Activated CD8-positive, alpha-beta T cell treated with anti-CD3 and anti-CD28 coated beads for 36 hours (primary cell): ENCODE measurements around the gene CTTNBP2. TPM values are rescaled to one million over a fixed set of nuclear protein-coding genes. Genes with fewer than 3 reads are reported as not detected.

ENCODE experiments used
- ATAC-seq: fragments of 200-7000 bp; cut with Tn5 transposase; one replicate; pipeline ENCODE4 v1.10.0; 2021; ENCODE audit warnings: mild to moderate bottlenecking, moderate library complexity
- CTCF ChIA-PET: fragments of 350-600 bp; sonication (Branson Sonifier 250); formaldehyde crosslinking; loops from one replicate; lab custom pipeline; 2021; ENCODE audit warnings: antibody characterized with exemption; lab: Charles Lee
- POLR2A ChIA-PET: fragments of 350-600 bp; sonication (Branson Sonifier 250); formaldehyde crosslinking; loops from one replicate; lab custom pipeline; 2021; ENCODE audit warnings: antibody characterized with exemption; lab: Charles Lee
- DNase-seq: peaks from one replicate; pipeline ENCODE4 v3.0.0-alpha.2; 2020
- H3K27ac Mint-ChIP-seq: one replicate; pipeline ENCODE4 v1.8.0; 2021; ENCODE audit warnings: mild to moderate bottlenecking, mixed read lengths
- H3K27me3 Mint-ChIP-seq: one replicate; pipeline ENCODE4 v1.8.0; 2021; ENCODE audit warnings: mixed read lengths
- H3K36me3 Mint-ChIP-seq: one replicate; pipeline ENCODE4 v1.8.0; 2021; ENCODE audit warnings: low read depth, mixed read lengths
- H3K4me1 Mint-ChIP-seq: one replicate; pipeline ENCODE4 v1.8.0; 2021; ENCODE audit warnings: low read depth, mixed read lengths
- H3K4me3 Mint-ChIP-seq: one replicate; pipeline ENCODE4 v1.8.0; 2021; ENCODE audit warnings: mild to moderate bottlenecking, moderate library complexity, mixed read lengths
- H3K9me3 Mint-ChIP-seq: one replicate; pipeline ENCODE4 v1.8.0; 2021; ENCODE audit warnings: mixed read lengths
- CTCF ChIP-seq: fragments of 200-600 bp; IDR thresholded peaks from one replicate; pipeline ENCODE4 v1.8.0; 2022; ENCODE audit warnings: antibody characterized with exemption, mild to moderate bottlenecking
- intact Hi-C: fragments of 100-400 bp; cut with micrococcal nuclease; formaldehyde crosslinking; loops from one replicate; pipeline ENCODE4 v1.10.0; 2022
- total RNA-seq, 2 experiments: library from RNA; stranded (reverse); gene quantifications; one replicate each; pipeline ENCODE4 v1.2.3, GENCODE V29; 2021

Gene CTTNBP2
- total RNA-seq, 2 experiments from 2014 or later, result not detected

DNA sequence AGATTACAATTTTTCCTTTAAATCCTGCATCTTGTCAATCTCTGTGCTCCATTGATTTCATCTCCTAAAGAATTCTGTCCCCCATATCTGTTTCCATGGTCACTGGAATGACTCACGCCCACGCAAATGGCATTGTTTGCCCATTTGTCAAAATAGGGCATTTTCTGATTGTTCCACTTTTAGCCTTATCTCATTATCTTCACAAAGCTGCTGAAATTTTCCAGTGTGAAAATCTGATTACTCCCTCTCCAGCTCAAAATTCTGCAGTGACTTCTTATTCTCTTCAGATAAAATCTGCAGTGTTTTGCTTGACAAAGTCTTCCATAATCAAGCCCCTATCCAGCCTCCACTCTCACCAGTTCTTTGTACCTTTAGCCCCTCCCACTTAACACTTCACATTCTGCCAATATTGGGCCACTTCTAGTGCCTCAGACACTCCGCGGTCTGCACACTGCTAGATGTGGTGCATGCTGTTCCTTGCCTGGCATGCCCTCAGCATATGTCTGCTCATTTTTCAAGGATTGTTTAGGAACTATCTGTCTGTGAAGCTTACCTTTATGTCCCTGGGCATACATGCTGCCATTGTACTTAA is 33.9 kb upstream of the CTTNBP2 start:
- Mint-ChIP-seq H3K27ac (no peak overlapping the region), H3K4me3 (no peak overlapping the region), H3K27me3 (no peaks in the 10 kb centered on the region), H3K4me1 (no peaks in the 10 kb centered on the region), H3K36me3 (no peaks in the 10 kb centered on the region), H3K9me3 (no peaks in the 10 kb centered on the region)
- POLR2A ChIA-PET, result no interaction called here
- intact Hi-C loops, result no loop called here
- ATAC-seq, result no peak
- CTCF ChIA-PET, result no interaction called here
- no peak for DNase-seq
- TF ChIP-seq CTCF, result no peak

DNA sequence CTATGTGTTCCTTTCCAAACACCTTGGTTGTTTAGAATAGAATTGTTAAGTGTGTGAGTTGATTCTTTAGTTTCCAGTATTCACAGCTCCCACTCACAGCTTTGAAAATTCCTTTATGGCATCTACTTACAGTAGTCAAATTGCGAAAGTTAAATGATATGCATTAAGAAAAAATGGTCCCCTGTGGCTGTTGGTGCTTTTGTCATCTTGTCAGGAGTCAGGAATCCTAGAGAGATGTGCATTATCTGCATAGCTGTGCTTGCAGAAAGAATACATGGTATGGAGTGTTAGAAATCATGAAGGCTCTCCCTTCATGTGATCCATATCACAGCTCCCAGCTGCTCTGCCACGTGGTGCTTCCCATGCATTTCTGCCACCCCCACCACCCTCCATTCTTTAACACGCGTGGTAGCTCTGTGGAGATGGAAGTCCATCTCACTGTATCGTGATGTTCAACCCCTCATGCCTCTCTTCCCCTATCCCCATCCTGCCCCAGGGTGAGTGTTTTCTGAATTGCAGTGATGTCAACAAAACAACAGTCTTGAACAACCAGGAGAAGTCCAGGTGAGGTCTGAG is 29.2 kb upstream of the CTTNBP2 start:
- POLR2A ChIA-PET, result interaction anchor here (0.6 kb wide), 1 partner anchor 11 kb away, joined by 3 read pairs; no protein-coding TSS in a partner anchor
- H3K4me1 Mint-ChIP-seq, result no peaks in the 10 kb centered on the region
- no peak overlapping the region for H3K4me3 Mint-ChIP-seq
- no peaks in the 10 kb centered on the region for H3K27me3 Mint-ChIP-seq
- no peak for ATAC-seq
- DNase-seq, result no peak
- intact Hi-C loops, result no loop called here
- no peaks in the 10 kb centered on the region for H3K36me3 Mint-ChIP-seq
- CTCF ChIA-PET, result no interaction called here
- no peak for TF ChIP-seq CTCF
- H3K27ac Mint-ChIP-seq, result no peak overlapping the region
- H3K9me3 Mint-ChIP-seq, result no peaks in the 10 kb centered on the region

DNA sequence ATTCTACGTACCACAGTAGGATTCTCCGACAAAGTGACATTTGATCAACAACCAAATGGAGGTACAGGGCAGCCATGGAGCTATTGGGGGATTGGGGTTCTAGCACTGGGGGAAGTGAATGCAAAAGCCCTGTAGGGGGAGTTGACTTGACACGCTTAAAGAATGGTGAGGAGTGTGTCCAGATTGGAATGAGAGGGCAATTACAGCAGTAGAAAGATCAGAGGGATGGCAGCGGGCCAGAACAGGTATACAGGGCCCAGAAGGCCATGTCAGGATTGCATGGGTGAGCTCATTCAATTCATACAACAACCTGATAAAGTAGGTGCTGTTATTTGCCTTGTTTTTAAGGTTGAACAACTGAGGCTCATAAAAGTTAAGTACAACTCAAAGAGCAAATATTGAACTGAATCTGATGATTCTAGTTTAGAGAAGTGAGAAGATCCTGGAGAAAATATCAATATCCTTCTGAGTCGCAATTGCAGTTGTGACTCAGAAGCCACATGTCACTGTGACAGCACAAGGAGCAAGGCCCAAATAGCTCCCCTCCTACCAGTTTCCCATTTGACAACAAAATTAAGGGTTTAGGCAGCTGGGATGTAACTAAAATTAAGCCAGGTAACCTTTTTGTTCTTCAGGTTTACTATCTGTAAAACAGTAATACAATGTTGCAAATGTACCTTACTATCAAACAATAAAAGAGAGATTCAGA is 28.0 kb upstream of the CTTNBP2 start:
- H3K27me3 Mint-ChIP-seq, result no peaks in the 10 kb centered on the region

GRCh38 chr7:117896339-117896738 is 23.1 kb upstream of the CTTNBP2 start:
- Mint-ChIP-seq H3K4me1 (no peaks in the 10 kb centered on the region), H3K9me3 (no peaks in the 10 kb centered on the region), H3K27ac (no peak overlapping the region), H3K4me3 (no peak overlapping the region), H3K36me3 (no peaks in the 10 kb centered on the region), H3K27me3 (no peaks in the 10 kb centered on the region)
- ChIA-PET POLR2A (no interaction called here), CTCF (no interaction called here)
- intact Hi-C loops, result no loop called here
- DNase-seq, result no peak
- no peak for TF ChIP-seq CTCF
- no peak for ATAC-seq

More for the DNA sequence above, 28.0 kb upstream of the CTTNBP2 start:
- Mint-ChIP-seq H3K9me3 (no peaks in the 10 kb centered on the region), H3K4me3 (no peak overlapping the region), H3K27ac (no peak overlapping the region), H3K36me3 (no peaks in the 10 kb centered on the region), H3K4me1 (no peaks in the 10 kb centered on the region)
- TF ChIP-seq CTCF, result no peak
- POLR2A ChIA-PET, result no interaction called here
- ATAC-seq, result no peak
- no peak for DNase-seq
- intact Hi-C loops, result no loop called here
- CTCF ChIA-PET, result no interaction called here

DNA sequence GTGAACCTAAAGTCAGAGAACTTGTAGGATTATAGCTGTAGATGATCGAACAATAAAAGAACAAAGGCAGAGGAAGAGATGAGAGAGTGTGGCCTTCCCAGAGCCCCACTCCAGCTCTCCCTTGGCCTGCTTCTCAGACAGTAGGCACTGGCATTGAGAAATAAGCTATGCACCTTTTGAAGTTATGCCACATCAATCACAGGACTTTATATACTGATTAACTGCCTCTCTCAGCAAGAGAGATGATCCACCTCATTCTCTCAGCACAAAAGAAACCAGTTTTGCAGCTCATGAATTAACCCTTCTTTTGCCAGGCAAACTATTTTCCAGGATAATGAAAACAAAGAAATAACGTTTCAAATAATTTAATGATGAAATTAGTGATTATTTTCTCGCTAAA is 22.0 kb upstream of the CTTNBP2 start:
- no peak for TF ChIP-seq CTCF
- POLR2A ChIA-PET, result no interaction called here
- no peak for DNase-seq
- Mint-ChIP-seq H3K4me3 (no peak overlapping the region), H3K4me1 (no peaks in the 10 kb centered on the region), H3K27me3 (no peaks in the 10 kb centered on the region), H3K27ac (no peak overlapping the region), H3K36me3 (no peaks in the 10 kb centered on the region), H3K9me3 (no peaks in the 10 kb centered on the region)
- intact Hi-C loops, result no loop called here
- CTCF ChIA-PET, result interaction anchor here (0.6 to 1.8 kb wide), 2 partner anchors 10 to 102 kb away, joined by 3 to 5 read pairs; no protein-coding TSS in a partner anchor
- ATAC-seq, result no peak
